HepG2 (cell line): ENCODE measurements around the gene HDAC4. TPM values are rescaled to one million over a fixed set of nuclear protein-coding genes. Genes with fewer than 3 reads are reported as not detected.

Experiments used
- ATAC-seq: fragments of 200-7000 bp; cut with Tn5 transposase; 3 replicates; pipeline ENCODE4 v1.9.1; 2020; ENCODE audit warnings: mild to moderate bottlenecking, moderate library complexity
- BruUV-seq: library from RNA; stranded (reverse); fragments of 400-500 nt; replicated peaks from 2 replicates; lab custom pipeline; 2021; lab: Mats Ljungman, UMichigan
- CTCF ChIA-PET: fragments of 300-600 bp; formaldehyde crosslinking; extraction: SDS; loops from one replicate; lab custom pipeline; 2021; ENCODE audit warnings: low total read pairs, inconsistent platforms, low intra/inter-chr PET ratio; lab: Yijun Ruan, JAX
- POLR2A ChIA-PET: fragments of 350-600 bp; sonication (Branson Sonifier 250); formaldehyde crosslinking; loops from one replicate; lab custom pipeline; 2020; ENCODE audit warnings: antibody characterized with exemption, inconsistent platforms; lab: Yijun Ruan, JAX
- DNase-seq: peaks from one replicate; pipeline ENCODE4 v3.0.0-alpha.2; 2015; ENCODE audit warnings: low spot score
- FAIRE-seq: peaks from 3 replicates; lab custom pipeline; 2011; peaks lifted over from hg19 to GRCh38; lab: Jason Lieb, UNC
- H2AFZ ChIP-seq: one replicate; pipeline ENCODE4 v1.6.1; 2011; ENCODE audit warnings: low read length, inconsistent platforms
- H3K27ac ChIP-seq: fragments of 300-600 bp; 3 replicates; pipeline ENCODE4 v1.8.0; 2011; ENCODE audit warnings: mixed run types, mild to moderate bottlenecking, mixed read lengths, low read length, inconsistent platforms; ENCODE audit not compliant: insufficient read depth; ENCODE audit errors: extremely low read length
- H3K27me3 ChIP-seq, 2 experiments: fragments of 200-600 bp in 1 of 2; 2 replicates in 1 of 2; 3 replicates in 1 of 2; pipeline versions ENCODE4 v1.6.0 to v1.8.0; 2011; ENCODE audit warnings: low read length in 2 of 2, mild to moderate bottlenecking in 2 of 2, moderate library complexity in 2 of 2, inconsistent platforms in 1 of 2; ENCODE audit not compliant: insufficient read depth in 2 of 2, control insufficient read depth in 1 of 2
- H3K36me3 ChIP-seq, 2 experiments: fragments of 200-600 bp in 1 of 2; replicated peaks in 1 of 2; 2 replicates in 1 of 2; 3 replicates in 1 of 2; pipeline versions ENCODE4 v1.5.1 to v1.8.0; 2011; ENCODE audit warnings: low read length in 2 of 2, inconsistent platforms in 1 of 2; ENCODE audit not compliant: insufficient read depth in 2 of 2, control insufficient read depth in 1 of 2
- H3K4me1 ChIP-seq: 2 replicates; pipeline ENCODE4 v1.5.1; 2012; ENCODE audit warnings: low read length, inconsistent platforms; ENCODE audit not compliant: insufficient read depth
- H3K4me2 ChIP-seq: 2 replicates; pipeline ENCODE4 v1.6.0; 2011; ENCODE audit warnings: low read depth, low read length, inconsistent platforms
- H3K4me3 ChIP-seq, 3 experiments: fragments of 200-600 bp in 1 of 3; sonication (generic), shearing (Covaris generic) in 1 of 3; replicated peaks in 1 of 3; 2 replicates each; pipeline ENCODE4 v1.5.1; 2011 to 2016; ENCODE audit warnings: low read length in 3 of 3, inconsistent platforms in 2 of 3, low read depth in 2 of 3, mild to moderate bottlenecking in 2 of 3, control low read depth in 1 of 3, mixed read lengths in 1 of 3; ENCODE audit not compliant: insufficient read depth in 1 of 3
- H3K79me2 ChIP-seq: one replicate; pipeline ENCODE4 v1.6.1; 2011; ENCODE audit warnings: low read length, inconsistent platforms; ENCODE audit not compliant: insufficient read depth
- H3K9ac ChIP-seq: 2 replicates; pipeline ENCODE4 v1.6.0; 2011; ENCODE audit warnings: mild to moderate bottlenecking, low read depth, low read length, inconsistent platforms; ENCODE audit not compliant: insufficient read depth
- H3K9me3 ChIP-seq: 2 replicates; pipeline ENCODE4 v1.5.1; 2012; ENCODE audit warnings: mild to moderate bottlenecking, low read length
- H4K20me1 ChIP-seq: 2 replicates; pipeline ENCODE4 v1.6.0; 2011; ENCODE audit warnings: inconsistent platforms, mild to moderate bottlenecking, low read length, moderate library complexity; ENCODE audit not compliant: insufficient read depth
- FOXK1 ChIP-seq: sonication (generic); formaldehyde crosslinking; IDR thresholded peaks from 2 replicates; pipeline ENCODE4 v1.4.0; 2020; ENCODE audit warnings: low read depth, missing genetic modification reagents, borderline replicate concordance
- PHF8 ChIP-seq: sonication (generic); formaldehyde crosslinking; IDR thresholded peaks from 2 replicates; pipeline ENCODE4 v1.5.0; 2020; ENCODE audit warnings: missing genetic modification reagents
- RBM39 ChIP-seq: fragments of 200-400 bp; formaldehyde crosslinking; IDR thresholded peaks from one replicate; pipeline ENCODE4 v1.6.1; 2018; ENCODE audit warnings: antibody characterized with exemption, mild to moderate bottlenecking, low read depth, low read length; ENCODE audit not compliant: poor library complexity, severe bottlenecking
- ZNF562 ChIP-seq: sonication (generic); formaldehyde crosslinking; IDR thresholded peaks from 2 replicates; pipeline ENCODE4 v1.8.0; 2022; ENCODE audit warnings: missing genetic modification reagents, borderline replicate concordance
- ZNF563 ChIP-seq: sonication (generic); formaldehyde crosslinking; IDR thresholded peaks from 2 replicates; pipeline ENCODE4 v1.8.0; 2022; ENCODE audit warnings: mild to moderate bottlenecking, moderate library complexity, missing genetic modification reagents
- ZNF737 ChIP-seq: sonication (generic); formaldehyde crosslinking; IDR thresholded peaks from 2 replicates; pipeline ENCODE4 v1.5.0; 2020; ENCODE audit warnings: missing genetic modification reagents, mild to moderate bottlenecking, borderline replicate concordance
- WGBS: methylation state at CpG from one replicate; pipeline ENCODE4 v1.1.6; 2017; ENCODE audit warnings: low lambda C conversion rate; 5-methylcytosine and 5-hydroxymethylcytosine counted together
- in situ Hi-C: cut with HindIII; loops from 2 replicates; pipeline ENCODE4 v1.10.0; 2017; ENCODE audit warnings: low pct_unique_long_range_greater_than_20kb; ENCODE audit not compliant: extremely low pct_ligation_motif_present
- intact Hi-C: fragments of 100-400 bp; cut with micrococcal nuclease; formaldehyde crosslinking; loops from one replicate; pipeline ENCODE4 v1.10.0; 2022; ENCODE audit not compliant: unreplicated experiment
- polyA plus RNA-seq, 8 experiments: library from polyadenylated mRNA; depleted of rRNA in 3 of 8; stranded (reverse) in 7 of 8; unstranded in 1 of 8; fragments of >200 nt; fragmentation: Illumina TruSeq in 4 of 8; extraction: Trizol in 4 of 8; gene quantifications; 2 replicates each; pipeline versions ENCODE4 v1.2.1 to v1.2.3, GENCODE V29; 2011 to 2016; ENCODE audit warnings: low read depth in 4 of 8, missing spikeins in 1 of 8, mixed read lengths in 1 of 8; ENCODE audit not compliant: insufficient read depth in 1 of 8
- total RNA-seq, 5 experiments: library from RNA; depleted of rRNA; stranded (reverse); fragments of >200 nt; fragmentation: Illumina TruSeq; extraction: Trizol; gene quantifications; 2 replicates each; pipeline ENCODE4 v1.2.3, GENCODE V29; 2016; ENCODE audit warnings: low read depth in 1 of 5

HDAC4 gene
- total and polyA plus RNA-seq, 2 of the 13 experiments (the other 11 are each of a cell fraction or from before 2014, with no cell fraction given): 10.1 to 11.5 TPM

GRCh38 chr2:239310401-239311061 is 90.3 kb downstream of the HDAC4 start:
- ATAC-seq (no peak), FAIRE-seq (no peak), DNase-seq (no peak)
- in situ Hi-C loops (no loop called here), intact Hi-C loops (no loop called here)
- Histone ChIP-seq H3K79me2 (peaks cover 47% of the 10 kb centered on the region), H3K4me1 (no peaks in the 10 kb centered on the region), H4K20me1 (peaks cover 39% of the 10 kb centered on the region; the same call in 1 of the 2 replicates), H3K4me3 (no peak overlapping the region), H3K9me3 (no peaks in the 10 kb centered on the region), H2AFZ (no peak overlapping the region), H3K36me3 (peaks cover 0 to 3% of the 10 kb centered on the region in 2 experiments; a peak in 1 of 5 replicates), H3K27ac (no peak overlapping the region), H3K4me2 (no peak overlapping the region), H3K27me3 (no peaks in the 10 kb centered on the region), H3K9ac (no peak overlapping the region)
- TF ChIP-seq FOXK1 (CRISPR knock-in tag): no peak
- over 99% methylated on average over 13 of the region's 14 CpGs for WGBS
- ChIA-PET CTCF (no interaction called here), POLR2A (interaction anchor here (1.1 kb wide), 1 partner anchor 90 kb away, joined by 3 read pairs; the partner anchor contains the start of gene HDAC4)
- no TSS peak for BruUV-seq

- peaks cover 0 to 3% of the 10 kb centered on the region in 2 experiments; a peak in 1 of 5 replicates for H3K36me3 ChIP-seq
- no peak for DNase-seq
- no peak overlapping the region for H3K9ac ChIP-seq
- no peak overlapping the region for H2AFZ ChIP-seq
- H3K4me3 ChIP-seq: no peak overlapping the region
- CTCF ChIA-PET: no interaction called here
- H4K20me1 ChIP-seq: peaks cover 39% of the 10 kb centered on the region; the same call in 1 of the 2 replicates
- no peak for FAIRE-seq
- no peak overlapping the region for H3K4me2 ChIP-seq
- ATAC-seq: no peak
- no peaks in the 10 kb centered on the region for H3K9me3 ChIP-seq
- WGBS: 94% methylated on average over 15 of the region's 18 CpGs
- POLR2A ChIA-PET: no interaction called here
- intact Hi-C loops: no loop called here
- in situ Hi-C loops: no loop called here
- H3K27me3 ChIP-seq: no peaks in the 10 kb centered on the region
- H3K4me1 ChIP-seq: no peaks in the 10 kb centered on the region
- peaks cover 38% of the 10 kb centered on the region for H3K79me2 ChIP-seq
- H3K27ac ChIP-seq: no peak overlapping the region
- TF ChIP-seq ZNF562 (CRISPR knock-in tag) (no peak), PHF8 (CRISPR knock-in tag) (no peak), RBM39 (no peak), ZNF563 (CRISPR knock-in tag) (no peak), ZNF737 (CRISPR knock-in tag) (0 out of 2 replicates have a peak, but pooled peaks have one; percentile 39)
- TF ChIP-seq, all 625 proteins: peak for 1
- BruUV-seq: no TSS peak
Measured at GRCh38 chr2:239309398-239310245, 91.2 kb downstream of the HDAC4 start.
